KMS-11 (cell line): ENCODE results near the gene CROT.

ENCODE experiments used
- H2AFZ ChIP-seq: fragments of 200-600 bp; sonication (generic); 2 replicates; pipeline ENCODE4 v1.6.1; 2016; ENCODE audit warnings: antibody characterized with exemption, mixed run types, low read depth
- H3K27ac ChIP-seq: fragments of 200-600 bp; sonication (generic); 2 replicates; pipeline ENCODE4 v1.6.1; 2016; ENCODE audit warnings: mild to moderate bottlenecking, mixed run types
- H3K27me3 ChIP-seq: fragments of 200-600 bp; sonication (generic); 2 replicates; pipeline ENCODE4 v1.6.1; 2017; ENCODE audit warnings: mild to moderate bottlenecking, low read depth, mixed run types, moderate library complexity; ENCODE audit not compliant: insufficient read depth
- H3K36me3 ChIP-seq: fragments of 200-600 bp; sonication (generic); 2 replicates; pipeline ENCODE4 v1.6.1; 2017; ENCODE audit warnings: mild to moderate bottlenecking, mixed run types; ENCODE audit not compliant: insufficient read depth
- H3K4me1 ChIP-seq: fragments of 200-600 bp; sonication (generic); 2 replicates; pipeline ENCODE4 v1.6.1; 2016; ENCODE audit warnings: mild to moderate bottlenecking, low read depth, mixed run types; ENCODE audit not compliant: poor library complexity, severe bottlenecking
- H3K4me2 ChIP-seq: fragments of 200-600 bp; sonication (generic); 2 replicates; pipeline ENCODE4 v1.7.0; 2016; ENCODE audit warnings: mild to moderate bottlenecking, mixed run types
- H3K4me3 ChIP-seq: fragments of 200-600 bp; sonication (generic); IDR thresholded peaks from 2 replicates; pipeline ENCODE4 v1.6.1; 2017; ENCODE audit warnings: low read depth, low read length, mixed read lengths; ENCODE audit not compliant: insufficient read depth
- H3K79me2 ChIP-seq: fragments of 200-600 bp; sonication (generic); 2 replicates; pipeline ENCODE4 v1.6.1; 2016; ENCODE audit warnings: low read depth, mixed run types; ENCODE audit not compliant: insufficient read depth
- H3K9ac ChIP-seq: fragments of 200-600 bp; sonication (generic); 2 replicates; pipeline ENCODE4 v1.6.1; 2016; ENCODE audit warnings: mild to moderate bottlenecking, mixed run types
- H4K20me1 ChIP-seq: fragments of 200-600 bp; sonication (generic); 2 replicates; pipeline ENCODE4 v1.6.1; 2016; ENCODE audit warnings: mild to moderate bottlenecking, mixed run types; ENCODE audit not compliant: insufficient read depth
- CTCF ChIP-seq: fragments of 200-600 bp; sonication (generic); conservative IDR thresholded peaks from 2 replicates; pipeline ENCODE4 v1.6.1; 2017; ENCODE audit warnings: low read depth, mild to moderate bottlenecking, antibody characterized with exemption, low read length, moderate library complexity, mixed read lengths

Gene CROT

DNA sequence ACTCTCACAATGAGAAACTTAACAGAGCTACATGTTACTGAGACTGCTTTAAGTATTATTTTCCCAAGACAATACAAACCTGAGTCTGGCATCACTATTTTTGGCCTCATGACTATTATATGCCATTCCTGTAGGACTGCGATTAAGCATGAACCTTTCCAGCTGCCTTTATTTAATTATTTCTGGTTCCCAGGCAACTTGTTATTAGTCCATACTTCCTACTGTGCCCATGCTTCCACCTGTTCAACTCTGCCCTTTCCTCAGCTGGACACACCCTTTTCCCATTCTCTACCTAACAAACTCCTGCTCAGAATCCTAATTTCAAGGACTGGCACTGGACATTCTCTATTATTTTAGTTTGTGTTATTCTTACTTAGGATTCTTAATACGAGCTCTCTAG, 8.1 kb upstream of the CROT start:
- H3K27ac ChIP-seq, result no peak overlapping the region
- no peaks in the 10 kb centered on the region for H3K79me2 ChIP-seq
- no peaks in the 10 kb centered on the region for H3K27me3 ChIP-seq
- H3K4me2 ChIP-seq, result no peak overlapping the region
- H3K36me3 ChIP-seq, result no peaks in the 10 kb centered on the region
- no peaks in the 10 kb centered on the region for H4K20me1 ChIP-seq
- no peak for TF ChIP-seq CTCF
- peaks cover 12% of the 10 kb centered on the region for H3K4me1 ChIP-seq
- no peak overlapping the region for H3K4me3 ChIP-seq
- no peak overlapping the region for H3K9ac ChIP-seq
- no peak overlapping the region for H2AFZ ChIP-seq

- no peak for TF ChIP-seq CTCF
- no peak overlapping the region for H3K27ac ChIP-seq
- peaks cover 7% of the 10 kb centered on the region; the same call in 1 of the 2 replicates for H3K79me2 ChIP-seq
- H3K4me1 ChIP-seq, result peaks cover 20% of the 10 kb centered on the region
- H3K4me2 ChIP-seq, result no peak overlapping the region
- no peak overlapping the region for H3K9ac ChIP-seq
- H3K27me3 ChIP-seq, result no peaks in the 10 kb centered on the region
- H4K20me1 ChIP-seq, result no peaks in the 10 kb centered on the region
- no peak overlapping the region for H3K4me3 ChIP-seq
- no peaks in the 10 kb centered on the region for H3K36me3 ChIP-seq
- H2AFZ ChIP-seq, result no peak overlapping the region
These were observed 6.0 kb upstream of the CROT start for GRCh38 chr7:87339373-87339897.

DNA sequence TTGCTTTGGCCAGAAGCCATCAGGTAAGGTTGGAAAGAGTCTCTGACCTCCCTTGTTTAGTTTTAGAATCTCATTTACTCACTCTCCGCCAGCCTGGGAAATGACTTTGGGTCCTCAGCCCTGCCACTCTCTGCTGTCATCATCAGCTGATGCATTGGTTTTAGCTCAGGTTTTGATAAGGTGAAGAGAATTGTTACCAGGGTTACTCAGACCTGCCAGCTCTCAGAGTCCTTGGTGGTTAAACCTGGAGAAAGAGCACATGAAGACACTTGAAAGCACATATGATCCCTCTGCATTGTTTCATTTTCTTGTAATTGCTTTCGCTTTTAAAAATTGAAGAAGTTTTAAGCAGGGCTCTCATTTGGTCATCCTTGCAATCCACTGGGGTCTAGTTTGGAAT, 4.0 kb upstream of the CROT start:
- peaks cover 7% of the 10 kb centered on the region; the same call in 1 of the 2 replicates for H3K79me2 ChIP-seq
- no peaks in the 10 kb centered on the region for H3K36me3 ChIP-seq
- H3K27me3 ChIP-seq, result no peaks in the 10 kb centered on the region
- no peak overlapping the region for H3K4me2 ChIP-seq
- H3K4me1 ChIP-seq, result peaks cover 28% of the 10 kb centered on the region
- no peak overlapping the region for H3K4me3 ChIP-seq
- no peak overlapping the region for H2AFZ ChIP-seq
- no peak overlapping the region for H3K27ac ChIP-seq
- TF ChIP-seq CTCF, result no peak
- no peak overlapping the region for H3K9ac ChIP-seq
- no peaks in the 10 kb centered on the region for H4K20me1 ChIP-seq

DNA sequence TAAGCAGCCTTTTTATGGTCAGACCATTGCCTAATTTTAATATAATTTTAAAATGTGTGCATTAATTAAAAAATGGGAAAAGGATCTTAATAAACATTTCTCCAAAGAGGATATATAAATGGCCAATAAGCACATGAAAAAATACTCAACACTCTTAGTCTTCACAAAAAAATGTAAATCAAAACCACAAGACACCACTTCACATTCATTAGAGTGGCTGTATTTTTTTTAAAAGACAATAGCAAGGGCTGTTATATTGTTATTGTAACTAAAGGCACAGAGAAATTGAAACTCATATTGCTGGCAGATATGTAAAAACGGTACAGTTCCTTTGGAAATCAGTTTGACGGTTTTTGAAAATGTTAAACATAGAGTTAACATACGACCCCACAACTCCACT, 3.2 kb upstream of the CROT start:
- H2AFZ ChIP-seq, result no peak overlapping the region
- H3K4me2 ChIP-seq, result no peak overlapping the region
- H3K27ac ChIP-seq, result no peak overlapping the region
- no peak overlapping the region for H3K4me3 ChIP-seq
- H3K9ac ChIP-seq, result no peak overlapping the region
- no peaks in the 10 kb centered on the region for H3K27me3 ChIP-seq
- H3K79me2 ChIP-seq, result peaks cover 7% of the 10 kb centered on the region; the same call in 1 of the 2 replicates
- no peaks in the 10 kb centered on the region for H3K36me3 ChIP-seq
- no peak for TF ChIP-seq CTCF
- no peaks in the 10 kb centered on the region for H4K20me1 ChIP-seq
- H3K4me1 ChIP-seq, result peaks cover 31% of the 10 kb centered on the region
